GM12878 (cell line): ENCODE measurements around the gene PLK5. TPM values are rescaled to one million over a fixed set of nuclear protein-coding genes. Genes with fewer than 3 reads are reported as not detected.

Experiments used
- ATAC-seq: fragments of 200-7000 bp; cut with Tn5 transposase; 3 replicates; pipeline ENCODE4 v1.9.1; 2020; ENCODE audit warnings: mild to moderate bottlenecking, moderate library complexity
- BruUV-seq: library from RNA; stranded (reverse); fragments of 400-500 nt; replicated peaks from 2 replicates; lab custom pipeline; 2021; lab: Mats Ljungman, UMichigan
- CTCF ChIA-PET: fragments of 300-600 bp; sonication (Branson Sonifier 250); formaldehyde crosslinking; extraction: SDS; loops from one replicate; lab custom pipeline; 2021; ENCODE audit warnings: inconsistent platforms; lab: Yijun Ruan, JAX
- POLR2A ChIA-PET: fragments of 350-600 bp; formaldehyde crosslinking; extraction: SDS; loops from one replicate; lab custom pipeline; 2021; ENCODE audit warnings: inconsistent platforms; lab: Charles Lee
- RAD21 ChIA-PET: fragments of 300-600 bp; sonication (Branson Sonifier 250); formaldehyde crosslinking; loops from one replicate; lab custom pipeline; 2023; ENCODE audit warnings: antibody characterized with exemption; ENCODE audit not compliant: unreplicated experiment; lab: Charles Lee
- SMC1A ChIA-PET: fragments of 300-600 bp; sonication (Branson Sonifier 250); formaldehyde crosslinking; loops from one replicate; lab custom pipeline; 2023; ENCODE audit not compliant: unreplicated experiment, uncharacterized antibody; lab: Charles Lee
- DNase-seq: peaks from one replicate; pipeline ENCODE4 v3.0.0-alpha.2; 2011; ENCODE audit warnings: low read depth, low spot score
- FAIRE-seq: peaks from 3 replicates; lab custom pipeline; 2011; peaks lifted over from hg19 to GRCh38; lab: Jason Lieb, UNC
- H2AFZ ChIP-seq: 2 replicates; pipeline ENCODE4 v1.6.0; 2011; ENCODE audit warnings: low read depth, low read length, control low read depth; ENCODE audit not compliant: control insufficient read depth
- H3K27ac ChIP-seq: 2 replicates; pipeline ENCODE4 v1.5.1; 2011; ENCODE audit warnings: control low read depth; ENCODE audit not compliant: control insufficient read depth, insufficient read depth
- H3K27me3 ChIP-seq, 2 experiments: replicated peaks in 1 of 2; 2 replicates each; pipeline versions ENCODE4 v1.6.0 to v1.6.1; 2011; ENCODE audit warnings: low read length in 1 of 2; ENCODE audit not compliant: control insufficient read depth in 2 of 2, insufficient read depth in 2 of 2
- H3K36me3 ChIP-seq, 2 experiments: 2 replicates each; pipeline ENCODE4 v1.5.1; 2011; ENCODE audit warnings: low read length in 1 of 2; ENCODE audit not compliant: control insufficient read depth in 2 of 2, insufficient read depth in 2 of 2
- H3K4me1 ChIP-seq: 2 replicates; pipeline ENCODE4 v1.6.1; 2011; ENCODE audit warnings: mild to moderate bottlenecking, low read length, moderate library complexity, mixed read lengths; ENCODE audit not compliant: control insufficient read depth, insufficient read depth
- H3K4me2 ChIP-seq: 2 replicates; pipeline ENCODE4 v1.6.0; 2011; ENCODE audit warnings: control low read depth; ENCODE audit not compliant: control insufficient read depth, insufficient read depth
- H3K4me3 ChIP-seq: fragments of 200-600 bp; sonication (generic); 2 replicates; pipeline ENCODE4 v1.5.1; 2016
- H3K79me2 ChIP-seq: 2 replicates; pipeline ENCODE4 v1.6.0; 2011; ENCODE audit warnings: low read length; ENCODE audit not compliant: control insufficient read depth, insufficient read depth
- H3K9ac ChIP-seq: 2 replicates; pipeline ENCODE4 v1.8.0; 2011; ENCODE audit warnings: low read length, control low read depth, mixed read lengths; ENCODE audit not compliant: control insufficient read depth, insufficient read depth
- H3K9me3 ChIP-seq: replicated peaks from 3 replicates; pipeline ENCODE4 v1.5.1; 2011; ENCODE audit warnings: mild to moderate bottlenecking, low read length; ENCODE audit not compliant: control insufficient read depth, insufficient read depth
- H4K20me1 ChIP-seq: 2 replicates; pipeline ENCODE4 v1.6.0; 2011; ENCODE audit not compliant: control insufficient read depth, insufficient read depth
- JUNB ChIP-seq: IDR thresholded peaks from 2 replicates; pipeline ENCODE4 v1.6.1; 2016; ENCODE audit warnings: antibody characterized with exemption, mild to moderate bottlenecking
- MEF2A ChIP-seq: IDR thresholded peaks from 2 replicates; pipeline ENCODE4 v1.6.1; 2011; ENCODE audit warnings: low read depth, mild to moderate bottlenecking, low read length, moderate library complexity; ENCODE audit not compliant: insufficient read depth
- MLLT1 ChIP-seq: fragments of 450-650 bp; IDR thresholded peaks from 2 replicates; pipeline ENCODE4 v1.6.1; 2016; ENCODE audit warnings: mild to moderate bottlenecking
- ZNF24 ChIP-seq: fragments of 450-650 bp; IDR thresholded peaks from 2 replicates; pipeline ENCODE4 v1.6.1; 2017; ENCODE audit warnings: antibody characterized with exemption, mild to moderate bottlenecking
- ZNF687 ChIP-seq: fragments of 450-650 bp; IDR thresholded peaks from 2 replicates; pipeline ENCODE4 v1.6.1; 2017; ENCODE audit warnings: mild to moderate bottlenecking, moderate library complexity
- ZSCAN29 ChIP-seq: fragments of 450-650 bp; IDR thresholded peaks from 2 replicates; pipeline ENCODE4 v1.6.1; 2017; ENCODE audit warnings: mild to moderate bottlenecking, moderate library complexity
- WGBS: methylation state at CpG from one replicate; pipeline ENCODE4 v1.1.6; 2016; ENCODE audit warnings: low lambda C conversion rate; ENCODE audit not compliant: insufficient replicate concordance, insufficient coverage; ENCODE audit errors: missing lambda C conversion rate; 5-methylcytosine and 5-hydroxymethylcytosine counted together
- in situ Hi-C: fragments of 300-500 bp; cut with MboI; formaldehyde crosslinking; loops from 9 replicates; pipeline ENCODE4 v1.14.3; 2018; ENCODE audit warnings: mixed read lengths
- intact Hi-C: fragments of 100-400 bp; cut with micrococcal nuclease; formaldehyde crosslinking; loops from one replicate; pipeline ENCODE4 v1.14.2; 2022; ENCODE audit not compliant: unreplicated experiment
- polyA plus RNA-seq, 11 experiments: library from polyadenylated mRNA; depleted of rRNA in 4 of 11; unstranded in 6 of 11; stranded (reverse) in 5 of 11; fragments of >200 nt; fragmentation: Nextera tagmentation in 4 of 11; fragmentation: Illumina TruSeq in 1 of 11; extraction: Ambion mirVana in 4 of 11; extraction: Trizol in 1 of 11; gene quantifications; 1 replicate in 1 of 11; 2 replicates in 10 of 11; pipeline versions ENCODE4 v1.2.1 to v1.2.3, GENCODE V29; 2011 to 2016; ENCODE audit warnings: inconsistent platforms in 2 of 11, missing spikeins in 2 of 11, low read depth in 1 of 11
- total RNA-seq, 4 experiments: library from RNA; depleted of rRNA in 3 of 4; stranded (reverse); fragments of >200 nt in 3 of 4; fragmentation: Illumina TruSeq in 1 of 4; extraction: Trizol in 1 of 4; gene quantifications; 2 replicates each; pipeline versions ENCODE4 v1.2.1 to v1.2.3, GENCODE V29; 2013 to 2021

The PLK5 gene
- total and polyA plus RNA-seq, 10 of the 15 experiments (the other 5 are each of a cell fraction or from before 2014, with no cell fraction given): 0.13 TPM; not detected in 9

GRCh38 chr19:1575323-1576241 is 51.7 kb downstream of the PLK5 start:
- Histone ChIP-seq H3K4me2 (no peak overlapping the region), H3K4me1 (no peaks in the 10 kb centered on the region), H3K9ac (no peak overlapping the region), H3K36me3 (peaks cover 0 to 6% of the 10 kb centered on the region in 2 experiments), H2AFZ (no peak overlapping the region), H3K79me2 (no peaks in the 10 kb centered on the region), H4K20me1 (no peaks in the 10 kb centered on the region)
- FAIRE-seq (no peak), ATAC-seq (no peak)
- 88% methylated on average over 22 of the region's 22 CpGs for WGBS
- no TSS peak for BruUV-seq
- SMC1A ChIA-PET: no interaction called here
- TF ChIP-seq MEF2A (no peak), ZNF687 (no peak), JUNB (no peak), ZSCAN29 (no peak), ZNF24 (no peak), MLLT1 (no peak)
- TF ChIP-seq, all 136 proteins: peak for 0
- ChIA-PET RAD21 (no interaction called here), POLR2A (no interaction called here), CTCF (interaction anchor here (0.6 kb wide), 1 partner anchor 91 kb away, joined by 3 read pairs; no protein-coding TSS in a partner anchor)
- intact Hi-C loops (no loop called here), in situ Hi-C loops (no loop called here)
- H3K27me3 ChIP-seq: no peaks in the 10 kb centered on the region
- no peaks in the 10 kb centered on the region for H3K9me3 ChIP-seq
- no peak for DNase-seq
- H3K4me3 ChIP-seq: no peak overlapping the region
- H3K27ac ChIP-seq: no peak overlapping the region
